DOHH2 (cell line): Measurements from ENCODE around the gene DPYD.

Experiments
- EZH2phosphoT487 ChIP-seq: fragments of 200-600 bp; sonication (generic); IDR thresholded peaks from 2 replicates; pipeline ENCODE4 v1.6.1; 2017; ENCODE audit warnings: borderline replicate concordance, mild to moderate bottlenecking, antibody characterized with exemption, low read length, moderate library complexity, mixed read lengths
- TF ChIP-seq, protein P1 (sequence below): fragments of 200-600 bp; sonication (generic); IDR thresholded peaks from one replicate; pipeline ENCODE4 v1.5.1; 2014; ENCODE audit warnings: antibody characterized with exemption, mild to moderate bottlenecking, low read depth, low read length; ENCODE audit not compliant: poor library complexity, severe bottlenecking

GRCh38 chr1:97923811-97924210 lies 3.0 kb upstream of the DPYD start:
- TF ChIP-seq, protein P1, sequence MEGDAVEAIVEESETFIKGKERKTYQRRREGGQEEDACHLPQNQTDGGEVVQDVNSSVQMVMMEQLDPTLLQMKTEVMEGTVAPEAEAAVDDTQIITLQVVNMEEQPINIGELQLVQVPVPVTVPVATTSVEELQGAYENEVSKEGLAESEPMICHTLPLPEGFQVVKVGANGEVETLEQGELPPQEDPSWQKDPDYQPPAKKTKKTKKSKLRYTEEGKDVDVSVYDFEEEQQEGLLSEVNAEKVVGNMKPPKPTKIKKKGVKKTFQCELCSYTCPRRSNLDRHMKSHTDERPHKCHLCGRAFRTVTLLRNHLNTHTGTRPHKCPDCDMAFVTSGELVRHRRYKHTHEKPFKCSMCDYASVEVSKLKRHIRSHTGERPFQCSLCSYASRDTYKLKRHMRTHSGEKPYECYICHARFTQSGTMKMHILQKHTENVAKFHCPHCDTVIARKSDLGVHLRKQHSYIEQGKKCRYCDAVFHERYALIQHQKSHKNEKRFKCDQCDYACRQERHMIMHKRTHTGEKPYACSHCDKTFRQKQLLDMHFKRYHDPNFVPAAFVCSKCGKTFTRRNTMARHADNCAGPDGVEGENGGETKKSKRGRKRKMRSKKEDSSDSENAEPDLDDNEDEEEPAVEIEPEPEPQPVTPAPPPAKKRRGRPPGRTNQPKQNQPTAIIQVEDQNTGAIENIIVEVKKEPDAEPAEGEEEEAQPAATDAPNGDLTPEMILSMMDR, result no peak
- TF ChIP-seq EZH2phosphoT487, result no peak
